ENCODE measurements around the gene SUN1.
"Not testable (repeated sequence)": the region's sequence is repeated elsewhere in the genome, so short reads cannot be mapped to it uniquely, and the experiment has no call there.

The SUN1 gene
- 15.8 to 54.9 (median 37.5) reads per million in 18 experiments for total RNA-seq

- no peak for DNase-seq
These were observed at the start of gene SUN1 for GRCh38 chr7:832167-832967. SUN1 (plus strand) TSS chr7:832476; CDS start chr7:832525, 49 bp downstream.

- DNase-seq, result no peak
These were observed 49.4 kb upstream of the SUN1 start for GRCh38 chr7:782718-783449.

GRCh38 chr7:783556-784490, 48.5 kb upstream of the SUN1 start:
- no peak for DNase-seq

GRCh38 chr7:784971-785370, 47.3 kb upstream of the SUN1 start:
- DNase-seq, result no peak

- DNase-seq, result no peak
These were observed 46.9 kb upstream of the SUN1 start for GRCh38 chr7:785416-785815.

- peak; percentile 46 to 58 for DNase-seq
These were observed 45.6 kb upstream of the SUN1 start for GRCh38 chr7:786472-787255.

- DNase-seq, result no peak
These were observed 44.7 kb upstream of the SUN1 start for GRCh38 chr7:787332-788240.

- no peak for DNase-seq
These were observed 40.8 kb upstream of the SUN1 start for GRCh38 chr7:791519-791918.

- no peak for DNase-seq
These were observed 38.1 kb upstream of the SUN1 start for GRCh38 chr7:794207-794606.

GRCh38 chr7:794671-795329, 37.5 kb upstream of the SUN1 start:
- no peak for DNase-seq

- not testable (repeated sequence) for DNase-seq
These were observed 35.7 kb upstream of the SUN1 start for GRCh38 chr7:796434-797169.

GRCh38 chr7:798921-799470, 33.3 kb upstream of the SUN1 start:
- DNase-seq, result no peak

- no peak for DNase-seq
These were observed 31.6 kb upstream of the SUN1 start for GRCh38 chr7:800692-801091.

GRCh38 chr7:801351-801750, 30.9 kb upstream of the SUN1 start:
- DNase-seq, result not testable (repeated sequence)

- DNase-seq, result no peak
These were observed 30.3 kb upstream of the SUN1 start for GRCh38 chr7:801940-802381.

GRCh38 chr7:802500-803242, 29.6 kb upstream of the SUN1 start:
- no peak for DNase-seq

GRCh38 chr7:803243-803635, 29.0 kb upstream of the SUN1 start:
- DNase-seq, result no peak

GRCh38 chr7:803796-804195, 28.5 kb upstream of the SUN1 start:
- not testable (repeated sequence) for DNase-seq

Data from inflammatory macrophage (primary cell).